HCT116 (cell line): Measurements from ENCODE around the gene MYH14. TPM values are rescaled to one million over a fixed set of nuclear protein-coding genes. Genes with fewer than 3 reads are reported as not detected.

Experiments used
- ATAC-seq: fragments of 200-7000 bp; cut with Tn5 transposase; 2 replicates; pipeline ENCODE4 v1.9.1; 2020; ENCODE audit warnings: mild to moderate bottlenecking, moderate library complexity
- BruUV-seq: library from RNA; stranded (reverse); fragments of 400-500 nt; replicated peaks from 2 replicates; lab custom pipeline; 2021; lab: Mats Ljungman, UMichigan
- CTCF ChIA-PET: fragments of 300-600 bp; sonication (Branson Sonifier 250); formaldehyde crosslinking; loops from one replicate; lab custom pipeline; 2021; ENCODE audit warnings: antibody characterized with exemption; lab: Charles Lee
- POLR2A ChIA-PET: fragments of 300-600, 350-600 bp; sonication (Branson Sonifier 250); formaldehyde crosslinking; loops from one replicate; lab custom pipeline; 2021; ENCODE audit warnings: antibody characterized with exemption; lab: Charles Lee
- RAD21 ChIA-PET, 2 experiments: fragments of 300-600 bp; sonication (Branson Sonifier 250); formaldehyde crosslinking; loops; one replicate each; lab custom pipeline; 2023; ENCODE audit warnings: low total read pairs in 2 of 2; ENCODE audit not compliant: uncharacterized antibody in 2 of 2, unreplicated experiment in 2 of 2, low non-redundant PET in 1 of 2; lab: Charles Lee
- DNase-seq: peaks from one replicate; pipeline ENCODE4 v3.0.0-alpha.2; 2010; ENCODE audit warnings: low read depth, low spot score
- H2AFZ ChIP-seq: fragments of 200-600 bp; shearing (Covaris generic), sonication (generic); 2 replicates; pipeline ENCODE4 v1.6.1; 2017; ENCODE audit warnings: low read depth, mixed run types, mixed read lengths, antibody characterized with exemption, low read length; ENCODE audit not compliant: poor library complexity, severe bottlenecking
- H3K27ac ChIP-seq: 2 replicates; pipeline ENCODE4 v1.5.1; 2012; ENCODE audit warnings: low read depth, low read length
- H3K27me3 ChIP-seq: fragments of 200-600 bp; sonication (generic); 2 replicates; pipeline ENCODE4 v1.6.1; 2016; ENCODE audit warnings: mixed run types, low read length, mixed read lengths; ENCODE audit not compliant: insufficient read depth
- H3K36me3 ChIP-seq, 2 experiments: fragments of 200-500 bp in 1 of 2; fragments of 200-600 bp in 1 of 2; sonication (Bioruptor generic) in 1 of 2; sonication (generic) in 1 of 2; 2 replicates each; pipeline versions ENCODE4 v1.5.1 to v1.6.1; 2014 to 2016; ENCODE audit warnings: low read length in 2 of 2, inconsistent platforms in 1 of 2, mixed read lengths in 1 of 2, mixed run types in 1 of 2; ENCODE audit not compliant: insufficient read depth in 2 of 2, control insufficient read depth in 1 of 2
- H3K4me1 ChIP-seq, 2 experiments: fragments of 200-600 bp in 1 of 2; sonication (generic) in 1 of 2; 2 replicates each; pipeline versions ENCODE4 v1.5.1 to v1.6.1; 2012 to 2017; ENCODE audit warnings: low read length in 2 of 2, inconsistent platforms in 1 of 2, mild to moderate bottlenecking in 1 of 2, mixed read lengths in 1 of 2, mixed run types in 1 of 2, moderate library complexity in 1 of 2; ENCODE audit not compliant: insufficient read depth in 2 of 2, control insufficient read depth in 1 of 2
- H3K4me2 ChIP-seq: fragments of 200-600 bp; sonication (generic); 2 replicates; pipeline ENCODE4 v1.6.1; 2017; ENCODE audit warnings: mixed run types, low read length, mixed read lengths
- H3K4me3 ChIP-seq, 2 experiments: fragments of 200-600 bp in 1 of 2; sonication (generic) in 1 of 2; replicated peaks in 1 of 2; 2 replicates each; pipeline ENCODE4 v1.5.1; 2011 to 2016; ENCODE audit warnings: low read length in 2 of 2, control low read depth in 1 of 2, low read depth in 1 of 2, mild to moderate bottlenecking in 1 of 2, mixed read lengths in 1 of 2, mixed run types in 1 of 2
- H3K79me2 ChIP-seq: fragments of 200-600 bp; sonication (generic); 2 replicates; pipeline ENCODE4 v1.6.1; 2017; ENCODE audit warnings: mild to moderate bottlenecking, mixed run types, low read length, moderate library complexity, mixed read lengths; ENCODE audit not compliant: insufficient read depth
- H3K9ac ChIP-seq: fragments of 200-600 bp; sonication (generic); 2 replicates; pipeline ENCODE4 v1.6.1; 2016; ENCODE audit warnings: low read length, mixed read lengths
- H3K9me2 ChIP-seq: fragments of 200-600 bp; sonication (generic), shearing (Covaris generic); 2 replicates; pipeline ENCODE4 v1.6.1; 2017; ENCODE audit warnings: mixed run types, mild to moderate bottlenecking, moderate library complexity; ENCODE audit not compliant: insufficient read depth
- H3K9me3 ChIP-seq, 2 experiments: fragments of 200-500 bp in 1 of 2; fragments of 200-600 bp in 1 of 2; sonication (Bioruptor generic) in 1 of 2; sonication (generic) in 1 of 2; 2 replicates each; pipeline ENCODE4 v1.6.1; 2014 to 2017; ENCODE audit warnings: low read length in 2 of 2, mixed read lengths in 2 of 2, inconsistent platforms in 1 of 2, low read depth in 1 of 2, mild to moderate bottlenecking in 1 of 2, mixed run types in 1 of 2, moderate library complexity in 1 of 2; ENCODE audit not compliant: control insufficient read depth in 1 of 2, insufficient read depth in 1 of 2
- H4K20me1 ChIP-seq: fragments of 200-600 bp; sonication (generic), shearing (Covaris generic); 2 replicates; pipeline ENCODE4 v1.6.1; 2017; ENCODE audit warnings: mixed run types, mild to moderate bottlenecking, moderate library complexity; ENCODE audit not compliant: insufficient read depth
- CBX3 ChIP-seq: IDR thresholded peaks from 2 replicates; pipeline ENCODE4 v1.6.1; 2012; ENCODE audit warnings: low read depth
- EZH2 ChIP-seq: fragments of 200-600 bp; sonication (generic); IDR thresholded peaks from 2 replicates; pipeline ENCODE4 v1.6.1; 2017; ENCODE audit warnings: antibody characterized with exemption, mixed run types
- FOSL1 ChIP-seq: IDR thresholded peaks from 2 replicates; pipeline ENCODE4 v1.6.1; 2012; ENCODE audit warnings: low read depth
- JUND ChIP-seq: IDR thresholded peaks from 2 replicates; pipeline ENCODE4 v1.6.1; 2012
- POLR2A ChIP-seq: IDR thresholded peaks from 2 replicates; pipeline ENCODE4 v1.7.0; 2011; ENCODE audit warnings: borderline replicate concordance; ENCODE audit not compliant: insufficient read depth, insufficient read length; ENCODE audit errors: extremely low read depth
- RAD21 ChIP-seq: IDR thresholded peaks from 2 replicates; pipeline ENCODE4 v1.6.1; 2012; ENCODE audit warnings: low read depth, mild to moderate bottlenecking
- SP1 ChIP-seq: IDR thresholded peaks from 2 replicates; pipeline ENCODE4 v1.6.1; 2012; ENCODE audit warnings: low read depth
- TCF7L2 ChIP-seq: IDR thresholded peaks from 2 replicates; pipeline ENCODE4 v1.7.0; 2011; ENCODE audit warnings: borderline replicate concordance, inconsistent platforms; ENCODE audit not compliant: insufficient read depth, insufficient read length; ENCODE audit errors: extremely low read depth
- ZNF274 ChIP-seq: fragments of 200-500 bp; sonication (Bioruptor generic); IDR thresholded peaks from 2 replicates; pipeline ENCODE4 v1.6.1; 2014; ENCODE audit warnings: mild to moderate bottlenecking, low read depth, low read length, inconsistent platforms
- intact Hi-C: fragments of 100-400 bp; cut with micrococcal nuclease; formaldehyde crosslinking; loops from 2 replicates; pipeline ENCODE4 v1.10.0; 2022
- total RNA-seq: library from RNA; stranded (reverse); gene quantifications from one replicate; pipeline ENCODE4 v1.2.1, GENCODE V29; 2021; ENCODE audit not compliant: unreplicated experiment
- TF ChIP-seq, protein P1 (sequence below): IDR thresholded peaks from 2 replicates; pipeline ENCODE4 v1.6.1; 2012; ENCODE audit warnings: low read depth
- TF ChIP-seq, protein P2 (sequence below), 3 experiments: fragments of 200-600 bp in 1 of 3; sonication (generic) in 1 of 3; IDR thresholded peaks in 2 of 3; conservative IDR thresholded peaks in 1 of 3; 2 replicates each; pipeline ENCODE4 v1.5.1; 2012 to 2017; ENCODE audit warnings: low read depth in 2 of 3, low read length in 2 of 3, antibody characterized with exemption in 1 of 3, borderline replicate concordance in 1 of 3, control low read depth in 1 of 3, mild to moderate bottlenecking in 1 of 3, mixed read lengths in 1 of 3, mixed run types in 1 of 3, moderate library complexity in 1 of 3; ENCODE audit not compliant: insufficient read depth in 1 of 3

Gene MYH14
- total RNA-seq, 1 experiment from 2014 or later: 60.1 TPM

DNA sequence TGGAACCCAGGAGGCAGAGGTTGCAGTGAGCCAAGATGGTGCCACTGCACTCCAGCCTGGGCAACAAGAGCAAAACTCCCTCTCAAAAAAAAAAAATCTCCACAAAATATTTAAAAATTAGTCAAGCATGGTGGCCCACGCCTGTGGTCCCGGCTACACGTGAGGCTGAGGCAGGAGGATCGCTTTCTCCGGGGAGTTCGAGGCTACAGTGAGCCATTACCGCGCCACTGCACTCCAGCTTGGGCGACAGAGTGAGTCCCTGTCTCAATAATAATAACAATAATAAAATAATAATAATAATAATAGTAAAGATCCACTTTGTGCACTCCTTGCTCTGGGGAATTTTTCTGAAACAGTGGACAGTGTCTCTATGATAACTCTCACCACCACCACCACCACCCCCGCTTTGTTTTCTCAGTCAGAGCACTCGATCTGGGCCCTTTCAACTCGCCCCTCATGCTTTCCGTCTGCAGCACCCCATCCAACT is 153.3 kb downstream of the MYH14 start:
- CTCF ChIA-PET: interaction anchor here (0.6 to 1.4 kb wide), 10 partner anchors 10 to 180 kb away, joined by 3 to 10 read pairs (median 6); partner anchors contain the start of genes JOSD2 and KCNC3
- DNase-seq: no peak
- intact Hi-C loops: loop anchor here (2.0 kb wide), 1 partner anchor 104 kb away; no protein-coding TSS in a partner anchor
- TF ChIP-seq CBX3: no peak
- TF ChIP-seq JUND: no peak
- no peak for TF ChIP-seq TCF7L2
- no peak for TF ChIP-seq POLR2A
- TF ChIP-seq, all 23 proteins: peak for 0
- Histone ChIP-seq H3K4me3 (no peak overlapping the region), H3K4me2 (no peak overlapping the region), H4K20me1 (no peaks in the 10 kb centered on the region), H3K27me3 (no peaks in the 10 kb centered on the region), H3K36me3 (no peaks in the 10 kb centered on the region), H3K27ac (no peak overlapping the region), H3K9ac (no peak overlapping the region), H3K9me2 (no peaks in the 10 kb centered on the region), H3K9me3 (no peaks in the 10 kb centered on the region), H3K79me2 (no peaks in the 10 kb centered on the region), H3K4me1 (peaks cover 0 to 3% of the 10 kb centered on the region in 2 experiments; a peak in 1 of 4 replicates), H2AFZ (peak overlapping the region; percentile 63)
- RAD21 ChIA-PET: interaction anchor here in 1 of 2 experiments (1.0 kb wide), 1 partner anchor 27 kb away, joined by 3 read pairs; the partner anchor contains the start of gene KCNC3
- no TSS peak for BruUV-seq
- POLR2A ChIA-PET: no interaction called here
- ATAC-seq: no peak

DNA sequence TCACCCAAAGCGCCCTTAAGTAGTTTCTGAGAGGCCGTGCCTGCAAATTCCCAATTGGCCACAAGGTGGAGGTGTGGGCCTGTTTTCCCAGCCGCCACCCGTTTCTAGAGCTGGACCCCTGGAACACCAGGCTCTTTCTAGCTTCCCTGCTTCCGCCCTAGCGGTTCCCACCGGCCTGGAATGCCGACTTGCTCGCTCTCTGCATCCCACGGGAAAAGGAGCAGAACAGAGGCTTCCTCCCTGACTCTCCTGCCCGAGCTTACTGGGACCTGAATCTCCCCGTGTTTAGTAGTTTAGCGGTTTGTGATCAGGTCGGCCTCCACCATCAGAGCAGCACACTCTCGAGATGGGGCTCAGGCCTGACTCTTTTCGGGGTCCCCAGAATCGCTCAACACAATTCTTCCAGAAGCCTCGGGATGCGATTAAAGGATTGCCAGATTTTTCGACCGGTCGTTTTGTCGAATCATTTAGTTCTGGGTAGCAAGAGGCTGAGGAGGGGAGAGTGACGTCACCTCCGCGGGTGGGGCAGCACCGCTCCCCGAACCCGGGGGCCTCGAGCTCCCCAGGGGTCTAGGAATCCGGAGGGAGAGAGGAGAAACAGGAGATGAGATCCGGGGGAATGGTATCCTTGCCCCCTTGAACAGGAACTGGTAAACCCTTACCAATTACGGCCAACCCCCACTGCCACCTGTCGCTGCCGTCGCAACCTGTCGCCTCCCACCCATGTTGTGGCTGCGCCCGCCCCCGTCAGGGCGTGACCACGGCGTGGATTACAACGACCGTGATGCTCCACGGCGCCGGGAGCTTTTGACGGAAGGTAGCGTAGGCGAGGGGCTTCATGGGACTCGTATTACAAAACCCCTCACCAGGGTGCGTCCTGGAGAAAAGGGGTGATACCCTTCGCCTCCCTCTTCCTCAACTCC is 154.0 kb downstream of the MYH14 start:
- Histone ChIP-seq H3K4me2 (peak overlapping the region; percentile 43), H2AFZ (peak overlapping the region; percentile 63), H3K9ac (no peak overlapping the region), H3K9me2 (no peaks in the 10 kb centered on the region), H3K27me3 (no peaks in the 10 kb centered on the region), H3K36me3 (no peaks in the 10 kb centered on the region)
- peak; percentile 85 for ATAC-seq
- ChIA-PET POLR2A (no interaction called here), RAD21 (interaction anchor here in 1 of 2 experiments (1.0 kb wide), 1 partner anchor 28 kb away, joined by 3 read pairs; the partner anchor contains the start of gene KCNC3), CTCF (interaction anchor here (0.6 to 1.4 kb wide), 11 partner anchors 9 to 565 kb away, joined by 3 to 10 read pairs (median 5); partner anchors contain the start of genes JOSD2 and KCNC3)
- no TSS peak for BruUV-seq
- no peak for DNase-seq
- TF ChIP-seq, protein P1, sequence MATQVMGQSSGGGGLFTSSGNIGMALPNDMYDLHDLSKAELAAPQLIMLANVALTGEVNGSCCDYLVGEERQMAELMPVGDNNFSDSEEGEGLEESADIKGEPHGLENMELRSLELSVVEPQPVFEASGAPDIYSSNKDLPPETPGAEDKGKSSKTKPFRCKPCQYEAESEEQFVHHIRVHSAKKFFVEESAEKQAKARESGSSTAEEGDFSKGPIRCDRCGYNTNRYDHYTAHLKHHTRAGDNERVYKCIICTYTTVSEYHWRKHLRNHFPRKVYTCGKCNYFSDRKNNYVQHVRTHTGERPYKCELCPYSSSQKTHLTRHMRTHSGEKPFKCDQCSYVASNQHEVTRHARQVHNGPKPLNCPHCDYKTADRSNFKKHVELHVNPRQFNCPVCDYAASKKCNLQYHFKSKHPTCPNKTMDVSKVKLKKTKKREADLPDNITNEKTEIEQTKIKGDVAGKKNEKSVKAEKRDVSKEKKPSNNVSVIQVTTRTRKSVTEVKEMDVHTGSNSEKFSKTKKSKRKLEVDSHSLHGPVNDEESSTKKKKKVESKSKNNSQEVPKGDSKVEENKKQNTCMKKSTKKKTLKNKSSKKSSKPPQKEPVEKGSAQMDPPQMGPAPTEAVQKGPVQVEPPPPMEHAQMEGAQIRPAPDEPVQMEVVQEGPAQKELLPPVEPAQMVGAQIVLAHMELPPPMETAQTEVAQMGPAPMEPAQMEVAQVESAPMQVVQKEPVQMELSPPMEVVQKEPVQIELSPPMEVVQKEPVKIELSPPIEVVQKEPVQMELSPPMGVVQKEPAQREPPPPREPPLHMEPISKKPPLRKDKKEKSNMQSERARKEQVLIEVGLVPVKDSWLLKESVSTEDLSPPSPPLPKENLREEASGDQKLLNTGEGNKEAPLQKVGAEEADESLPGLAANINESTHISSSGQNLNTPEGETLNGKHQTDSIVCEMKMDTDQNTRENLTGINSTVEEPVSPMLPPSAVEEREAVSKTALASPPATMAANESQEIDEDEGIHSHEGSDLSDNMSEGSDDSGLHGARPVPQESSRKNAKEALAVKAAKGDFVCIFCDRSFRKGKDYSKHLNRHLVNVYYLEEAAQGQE: no peak
- TF ChIP-seq RAD21 (peak; percentile 81), SP1 (no peak), EZH2 (no peak), FOSL1 (no peak), CBX3 (no peak), ZNF274 (no peak)
- TF ChIP-seq, protein P2, sequence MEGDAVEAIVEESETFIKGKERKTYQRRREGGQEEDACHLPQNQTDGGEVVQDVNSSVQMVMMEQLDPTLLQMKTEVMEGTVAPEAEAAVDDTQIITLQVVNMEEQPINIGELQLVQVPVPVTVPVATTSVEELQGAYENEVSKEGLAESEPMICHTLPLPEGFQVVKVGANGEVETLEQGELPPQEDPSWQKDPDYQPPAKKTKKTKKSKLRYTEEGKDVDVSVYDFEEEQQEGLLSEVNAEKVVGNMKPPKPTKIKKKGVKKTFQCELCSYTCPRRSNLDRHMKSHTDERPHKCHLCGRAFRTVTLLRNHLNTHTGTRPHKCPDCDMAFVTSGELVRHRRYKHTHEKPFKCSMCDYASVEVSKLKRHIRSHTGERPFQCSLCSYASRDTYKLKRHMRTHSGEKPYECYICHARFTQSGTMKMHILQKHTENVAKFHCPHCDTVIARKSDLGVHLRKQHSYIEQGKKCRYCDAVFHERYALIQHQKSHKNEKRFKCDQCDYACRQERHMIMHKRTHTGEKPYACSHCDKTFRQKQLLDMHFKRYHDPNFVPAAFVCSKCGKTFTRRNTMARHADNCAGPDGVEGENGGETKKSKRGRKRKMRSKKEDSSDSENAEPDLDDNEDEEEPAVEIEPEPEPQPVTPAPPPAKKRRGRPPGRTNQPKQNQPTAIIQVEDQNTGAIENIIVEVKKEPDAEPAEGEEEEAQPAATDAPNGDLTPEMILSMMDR (IDR thresholded peaks at IDR 0.05 in 2 of 3, conservative IDR thresholded peaks at IDR 0.05 in 1 of 3; ENCODE audit: borderline replicate concordance in 1 of 3, insufficient read depth in 1 of 3, low read depth in 2 of 3, low read length in 2 of 3): peak; percentile 67 to 84 (median 83)
- TF ChIP-seq, all 23 proteins: peak for 2
- no peak overlapping the region for H3K27ac ChIP-seq
- H4K20me1 ChIP-seq: no peaks in the 10 kb centered on the region
- intact Hi-C loops: loop anchor here (2.0 kb wide), 1 partner anchor 103 kb away; no protein-coding TSS in a partner anchor
- H3K4me3 ChIP-seq: no peak overlapping the region
- H3K79me2 ChIP-seq: no peaks in the 10 kb centered on the region
- peaks cover 0 to 3% of the 10 kb centered on the region in 2 experiments; a peak in 1 of 4 replicates for H3K4me1 ChIP-seq
- no peaks in the 10 kb centered on the region for H3K9me3 ChIP-seq
